SK-N-SH (cell line): ENCODE measurements around the gene VIM. TPM values are rescaled to one million over a fixed set of nuclear protein-coding genes. Genes with fewer than 3 reads are reported as not detected.

ENCODE experiments used
- CTCF ChIA-PET: fragments of 300-600, 350-600 bp; formaldehyde crosslinking; extraction: SDS; loops from one replicate; lab custom pipeline; 2021; lab: Yijun Ruan, JAX
- POLR2A ChIA-PET: fragments of 350-600 bp; sonication (Branson Sonifier 250); formaldehyde crosslinking; extraction: SDS; loops from one replicate; lab custom pipeline; 2020; ENCODE audit warnings: antibody characterized with exemption, inconsistent platforms; lab: Yijun Ruan, JAX
- DNase-seq: peaks from one replicate; pipeline ENCODE4 v3.0.0; 2012
- H2AFZ ChIP-seq: fragments of 200-600 bp; sonication (generic); 2 replicates; pipeline ENCODE4 v1.8.1; 2016; ENCODE audit warnings: antibody characterized with exemption, mild to moderate bottlenecking, low read depth
- H3F3A ChIP-seq: fragments of 200-600 bp; sonication (generic); replicated peaks from 2 replicates; pipeline ENCODE3; 2016; ENCODE audit warnings: antibody characterized with exemption, mild to moderate bottlenecking; ENCODE audit not compliant: insufficient read depth
- H3K27ac ChIP-seq, 2 experiments: fragments of 200-500 bp in 1 of 2; fragments of 200-600 bp in 1 of 2; sonication (Bioruptor generic) in 1 of 2; sonication (generic), shearing (Covaris generic) in 1 of 2; 2 replicates each; pipeline versions ENCODE4 v1.5.1 to v1.6.1; 2014 to 2016; ENCODE audit warnings: low read depth in 2 of 2, inconsistent platforms in 1 of 2, low read length in 1 of 2, mild to moderate bottlenecking in 1 of 2, mixed read lengths in 1 of 2
- H3K27me3 ChIP-seq: fragments of 200-600 bp; sonication (generic), shearing (Covaris generic); 2 replicates; pipeline ENCODE4 v1.6.1; 2016; ENCODE audit warnings: mixed run types; ENCODE audit not compliant: insufficient read depth
- H3K36me3 ChIP-seq, 2 experiments: fragments of 200-500 bp in 1 of 2; fragments of 200-600 bp in 1 of 2; sonication (Bioruptor generic) in 1 of 2; sonication (generic) in 1 of 2; replicated peaks in 1 of 2; 2 replicates each; pipeline versions ENCODE3 to v1.5.1; 2014 to 2016; ENCODE audit warnings: low read length in 1 of 2, mild to moderate bottlenecking in 1 of 2; ENCODE audit not compliant: insufficient read depth in 2 of 2, control insufficient read depth in 1 of 2
- H3K4me1 ChIP-seq, 2 experiments: fragments of 200-500 bp in 1 of 2; fragments of 200-600 bp in 1 of 2; sonication (Bioruptor generic) in 1 of 2; sonication (generic), shearing (Covaris generic) in 1 of 2; 2 replicates each; pipeline versions ENCODE4 v1.5.1 to v1.6.1; 2014 to 2016; ENCODE audit warnings: low read depth in 1 of 2, low read length in 1 of 2, mixed run types in 1 of 2; ENCODE audit not compliant: insufficient read depth in 2 of 2, control insufficient read depth in 1 of 2
- H3K4me2 ChIP-seq: fragments of 200-600 bp; sonication (generic), shearing (Covaris generic); 2 replicates; pipeline ENCODE4 v1.6.1; 2017; ENCODE audit warnings: mixed run types
- H3K4me3 ChIP-seq, 2 experiments: fragments of 200-500 bp in 1 of 2; fragments of 200-600 bp in 1 of 2; sonication (Bioruptor generic) in 1 of 2; sonication (generic), shearing (Covaris generic) in 1 of 2; 2 replicates each; pipeline versions ENCODE4 v1.5.1 to v1.8.1; 2014 to 2016; ENCODE audit warnings: low read depth in 2 of 2, inconsistent platforms in 1 of 2, low read length in 1 of 2, mild to moderate bottlenecking in 1 of 2, mixed read lengths in 1 of 2, moderate library complexity in 1 of 2
- H3K79me2 ChIP-seq: fragments of 200-600 bp; sonication (generic); 2 replicates; pipeline ENCODE4 v1.8.1; 2017; ENCODE audit warnings: mild to moderate bottlenecking; ENCODE audit not compliant: insufficient read depth
- H3K9ac ChIP-seq: fragments of 200-600 bp; sonication (generic); 2 replicates; pipeline ENCODE4 v1.6.1; 2017; ENCODE audit warnings: mixed run types
- H3K9me2 ChIP-seq: fragments of 200-600 bp; sonication (generic); 2 replicates; pipeline ENCODE4 v1.6.1; 2017; ENCODE audit warnings: mixed run types
- H3K9me3 ChIP-seq: fragments of 200-600 bp; sonication (generic); 2 replicates; pipeline ENCODE4 v1.6.1; 2017; ENCODE audit warnings: mixed run types, mild to moderate bottlenecking, moderate library complexity
- H4K20me1 ChIP-seq: fragments of 200-600 bp; sonication (generic); 2 replicates; pipeline ENCODE4 v1.6.1; 2017; ENCODE audit warnings: mild to moderate bottlenecking, mixed run types; ENCODE audit not compliant: insufficient read depth
- CTCF ChIP-seq: fragments of 200-600 bp; sonication (generic); IDR thresholded peaks from 2 replicates; pipeline ENCODE4 v1.6.1; 2017; ENCODE audit warnings: antibody characterized with exemption, mild to moderate bottlenecking, moderate library complexity
- ELF1 ChIP-seq: IDR thresholded peaks from 2 replicates; pipeline ENCODE4 v1.4.0; 2012
- EP300 ChIP-seq, 2 experiments: IDR thresholded peaks; 2 replicates each; pipeline versions ENCODE4 v1.4.0 to v1.6.1; 2012; ENCODE audit warnings: borderline replicate concordance in 1 of 2, low read depth in 1 of 2, low read length in 1 of 2
- EZH2phosphoT487 ChIP-seq: fragments of 200-600 bp; sonication (generic); IDR thresholded peaks from 2 replicates; pipeline ENCODE4 v1.6.1; 2017; ENCODE audit warnings: low read depth, mixed run types, mild to moderate bottlenecking, antibody characterized with exemption, moderate library complexity, borderline replicate concordance
- FOSL2 ChIP-seq: IDR thresholded peaks from 2 replicates; pipeline ENCODE4 v1.4.0; 2012; ENCODE audit warnings: low read depth, mild to moderate bottlenecking, moderate library complexity, borderline replicate concordance
- FOXJ3 ChIP-seq: sonication (generic); formaldehyde crosslinking; IDR thresholded peaks from 2 replicates; pipeline ENCODE4 v1.5.1; 2020; ENCODE audit warnings: mild to moderate bottlenecking, missing genetic modification reagents
- GABPA ChIP-seq: IDR thresholded peaks from 2 replicates; pipeline ENCODE4 v1.4.0; 2012; ENCODE audit warnings: low read depth, mild to moderate bottlenecking
- GATA2 ChIP-seq: sonication (generic); formaldehyde crosslinking; IDR thresholded peaks from 2 replicates; pipeline ENCODE4 v1.5.0; 2020; ENCODE audit warnings: mild to moderate bottlenecking, missing genetic modification reagents
- IRF3 ChIP-seq: fragments of 150-350 bp; IDR thresholded peaks from 2 replicates; pipeline ENCODE4 v1.6.1; 2016; ENCODE audit warnings: mild to moderate bottlenecking, low read depth, low read length
- JUND ChIP-seq: IDR thresholded peaks from 2 replicates; pipeline ENCODE4 v1.4.0; 2012
- MEF2A ChIP-seq: IDR thresholded peaks from 2 replicates; pipeline ENCODE4 v1.4.0; 2012; ENCODE audit warnings: low read depth, borderline replicate concordance
- MXI1 ChIP-seq: IDR thresholded peaks from 2 replicates; pipeline ENCODE4 v1.6.1; 2012; ENCODE audit warnings: mild to moderate bottlenecking, low read depth, low read length, improper control_type of control experiment
- NFIC ChIP-seq: IDR thresholded peaks from 2 replicates; pipeline ENCODE4 v1.4.0; 2012; ENCODE audit warnings: borderline replicate concordance
- NRF1 ChIP-seq: IDR thresholded peaks from 2 replicates; pipeline ENCODE4 v1.6.1; 2012; ENCODE audit warnings: low read depth, mild to moderate bottlenecking, low read length
- POLR2AphosphoS5 ChIP-seq: IDR thresholded peaks from 2 replicates; pipeline ENCODE4 v1.6.1; 2012; ENCODE audit warnings: low read depth, low read length
- RCOR1 ChIP-seq: fragments of 150-350 bp; IDR thresholded peaks from 2 replicates; pipeline ENCODE4 v1.6.1; 2017; ENCODE audit warnings: antibody characterized with exemption, low read length
- RFX5 ChIP-seq: IDR thresholded peaks from 2 replicates; pipeline ENCODE4 v1.6.1; 2012; ENCODE audit warnings: mild to moderate bottlenecking, improper control_type of control experiment, low read length
- TAF1 ChIP-seq: IDR thresholded peaks from 2 replicates; pipeline ENCODE4 v1.6.1; 2012; ENCODE audit warnings: low read depth, mild to moderate bottlenecking, low read length, moderate library complexity, borderline replicate concordance
- TCF12 ChIP-seq: IDR thresholded peaks from 2 replicates; pipeline ENCODE4 v1.4.0; 2012
- TEAD4 ChIP-seq: IDR thresholded peaks from 2 replicates; pipeline ENCODE4 v1.4.0; 2012; ENCODE audit warnings: mild to moderate bottlenecking, borderline replicate concordance; ENCODE audit not compliant: insufficient read depth
- USF2 ChIP-seq: fragments of 150-350 bp; IDR thresholded peaks from 2 replicates; pipeline ENCODE4 v1.6.1; 2017; ENCODE audit warnings: antibody characterized with exemption, low read length, low read depth, borderline replicate concordance
- YY1 ChIP-seq: IDR thresholded peaks from 2 replicates; pipeline ENCODE4 v1.4.0; 2012; ENCODE audit warnings: low read depth, mild to moderate bottlenecking
- WGBS: methylation state at CpG from one replicate; pipeline ENCODE4 v1.1.6; 2017; ENCODE audit warnings: low lambda C conversion rate; 5-methylcytosine and 5-hydroxymethylcytosine counted together
- polyA plus RNA-seq, 3 experiments: library from polyadenylated mRNA; depleted of rRNA; stranded (reverse); fragments of >200 nt; gene quantifications; 2 replicates each; pipeline ENCODE4 v1.2.3, GENCODE V29; 2012

The VIM gene
- polyA plus RNA-seq, 1 of the 3 experiments (the other 2 are of a cell fraction) = 5,016 TPM

- no peak overlapping the region for H3K9ac ChIP-seq
- H3F3A ChIP-seq = peaks cover 52% of the 10 kb centered on the region
- ChIA-PET CTCF (no interaction called here), POLR2A (no interaction called here)
- 95% methylated on average over 4 of the region's 4 CpGs for WGBS
- H3K27me3 ChIP-seq = no peaks in the 10 kb centered on the region
- H3K4me1 ChIP-seq = peaks cover 16 to 23% of the 10 kb centered on the region in 2 experiments
- TF ChIP-seq MXI1 (no peak), GABPA (no peak), TCF12 (no peak), NRF1 (no peak), IRF3 (no peak), USF2 (no peak), MEF2A (no peak), GATA2 (no peak), TEAD4 (no peak)
- H4K20me1 ChIP-seq = no peaks in the 10 kb centered on the region
- no peak overlapping the region for H3K4me2 ChIP-seq
- H3K9me2 ChIP-seq = no peaks in the 10 kb centered on the region
- no peak for DNase-seq
- peak overlapping the region in 1 of 2 experiments; percentile 99; a peak in 2 of 4 replicates for H3K27ac ChIP-seq
- H2AFZ ChIP-seq = no peak overlapping the region
- no peaks in the 10 kb centered on the region for H3K9me3 ChIP-seq
- H3K79me2 ChIP-seq = peaks cover 40% of the 10 kb centered on the region
- no peaks in the 10 kb centered on the region for H3K36me3 ChIP-seq
- no peak overlapping the region for H3K4me3 ChIP-seq
Measured at GRCh38 chr10:17202999-17203398, 25.0 kb upstream of the VIM start.

- Histone ChIP-seq H3K9ac (no peak overlapping the region), H3K9me2 (no peaks in the 10 kb centered on the region), H3K27ac (peak overlapping the region in 1 of 2 experiments; percentile 18; a peak in 1 of 4 replicates), H3K4me3 (no peak overlapping the region), H3K4me2 (no peak overlapping the region), H4K20me1 (no peaks in the 10 kb centered on the region)
- CTCF ChIA-PET = no interaction called here
- TF ChIP-seq TAF1 = no peak
- TF ChIP-seq TEAD4 = no peak
- no peak for TF ChIP-seq GATA2
- no peak for TF ChIP-seq EZH2phosphoT487
- TF ChIP-seq RFX5 = no peak
- TF ChIP-seq MXI1 = no peak
- TF ChIP-seq GABPA = no peak
- TF ChIP-seq NFIC = no peak
- TF ChIP-seq EP300 (IDR thresholded peaks at IDR 0.05; ENCODE audit: borderline replicate concordance in 1 of 2, low read depth in 1 of 2, low read length in 1 of 2) = no peak
- no peak for TF ChIP-seq RCOR1
- no peak for TF ChIP-seq MEF2A
- TF ChIP-seq ELF1 = no peak
- no peak for TF ChIP-seq FOXJ3 (CRISPR knock-in tag)
- TF ChIP-seq YY1 = no peak
- TF ChIP-seq FOSL2 = no peak
- TF ChIP-seq POLR2AphosphoS5 = no peak
- TF ChIP-seq IRF3 = no peak
- no peak for TF ChIP-seq JUND
- TF ChIP-seq CTCF = no peak
- no peak for TF ChIP-seq TCF12
- TF ChIP-seq, all 33 proteins: peak for 0
- H3K9me3 ChIP-seq = no peaks in the 10 kb centered on the region
- no peak overlapping the region for H2AFZ ChIP-seq
- no peaks in the 10 kb centered on the region for H3K36me3 ChIP-seq
- H3K27me3 ChIP-seq = no peaks in the 10 kb centered on the region
- H3K79me2 ChIP-seq = peaks cover 39% of the 10 kb centered on the region
- DNase-seq = no peak
- 63% methylated on average over 3 of the region's 3 CpGs for WGBS
- H3F3A ChIP-seq = peaks cover 56% of the 10 kb centered on the region
- POLR2A ChIA-PET = no interaction called here
- H3K4me1 ChIP-seq = peaks cover 16 to 27% of the 10 kb centered on the region in 2 experiments
Measured at GRCh38 chr10:17203416-17203815, 24.6 kb upstream of the VIM start.
